T-helper 1 cell treated with Interleukin-12 subunit alpha and Interleukin-12 subunit beta and Interleukin-4 antibody, amounts not matched to agents 30 ng/mL and 1 ng/mL, for 36 hours (primary cell): ENCODE measurements around the gene SLITRK4. TPM values are rescaled to one million over a fixed set of nuclear protein-coding genes. Genes with fewer than 3 reads are reported as not detected.

Source experiments
- total RNA-seq: library from RNA; stranded (reverse); gene quantifications from 2 replicates; pipeline ENCODE4 v1.2.3, GENCODE V29; 2022

Gene SLITRK4
- total RNA-seq, 1 donor from 2014 or later = not detected

Other genes starting within 250 kb of the SLITRK4 start
- gene SPANXN3, start 118.6 kb downstream of the SLITRK4 start, total RNA-seq = not detected in 2 replicates
- gene SPANXN2, start 84.7 kb upstream of the SLITRK4 start, total RNA-seq = not detected in 2 replicates
- gene UBE2NL, start 248.0 kb upstream of the SLITRK4 start, total RNA-seq = not detected in 2 replicates